ENCODE data around the gene KIAA2012.

The KIAA2012 gene

GRCh38 chr2:202071107-202071506 is 1.9 kb upstream of the KIAA2012 start:
- intact Hi-C loops (cut with DNase I) = no loop called here
- no peak for DNase-seq

DNA sequence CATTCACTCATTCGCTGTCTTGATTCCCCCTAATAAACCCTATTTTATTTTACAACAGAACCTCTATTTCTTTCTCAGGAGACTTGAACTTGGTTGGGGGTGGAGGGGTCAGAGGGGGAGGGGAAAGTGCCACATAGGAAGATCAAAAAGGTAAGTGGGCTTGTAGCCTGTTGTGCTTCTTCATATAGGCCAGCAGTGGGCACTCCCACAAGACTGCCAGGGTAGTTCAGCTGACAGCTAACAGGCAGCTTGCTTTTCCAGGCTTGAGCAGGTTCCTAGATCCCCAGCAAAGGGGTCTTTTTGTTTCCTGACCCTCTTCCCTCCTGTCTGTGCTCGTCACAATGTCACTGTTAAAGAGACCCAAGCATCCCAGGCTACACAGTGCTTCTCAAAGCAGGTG is 829 bp upstream of the KIAA2012 start:
- intact Hi-C loops (cut with DNase I) = no loop called here
- DNase-seq = no peak

- no peak for DNase-seq
- intact Hi-C loops (cut with DNase I) = no loop called here
These were observed 1.3 kb downstream of the KIAA2012 start for GRCh38 chr2:202074324-202074723.

DNA sequence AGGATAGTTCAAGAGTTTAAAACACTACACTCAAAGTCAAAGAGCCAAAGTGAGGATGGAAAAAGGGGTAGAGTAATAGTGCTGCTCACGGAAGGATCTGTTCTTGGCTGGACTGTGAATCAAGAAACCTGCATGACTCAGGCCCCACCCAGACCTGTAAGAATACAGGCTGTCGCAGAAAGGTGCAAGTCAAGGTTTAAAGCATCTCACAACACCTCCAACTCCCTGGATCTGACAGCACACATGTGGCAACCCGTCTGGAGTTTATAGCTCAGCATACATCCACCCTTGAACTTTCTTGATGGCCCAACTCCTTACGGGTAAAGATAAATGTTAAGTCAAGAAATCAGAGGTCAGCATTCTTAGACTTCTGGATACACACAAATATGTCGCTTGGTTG is 6.3 kb downstream of the KIAA2012 start:
- DNase-seq = no peak
- intact Hi-C loops (cut with DNase I) = no loop called here

GRCh38 chr2:202084265-202084664 is 11.2 kb downstream of the KIAA2012 start:
- intact Hi-C loops (cut with DNase I) = no loop called here
- no peak for DNase-seq

- intact Hi-C loops (cut with DNase I) = no loop called here
These were observed 15.7 kb downstream of the KIAA2012 start for GRCh38 chr2:202088777-202089176.

DNA sequence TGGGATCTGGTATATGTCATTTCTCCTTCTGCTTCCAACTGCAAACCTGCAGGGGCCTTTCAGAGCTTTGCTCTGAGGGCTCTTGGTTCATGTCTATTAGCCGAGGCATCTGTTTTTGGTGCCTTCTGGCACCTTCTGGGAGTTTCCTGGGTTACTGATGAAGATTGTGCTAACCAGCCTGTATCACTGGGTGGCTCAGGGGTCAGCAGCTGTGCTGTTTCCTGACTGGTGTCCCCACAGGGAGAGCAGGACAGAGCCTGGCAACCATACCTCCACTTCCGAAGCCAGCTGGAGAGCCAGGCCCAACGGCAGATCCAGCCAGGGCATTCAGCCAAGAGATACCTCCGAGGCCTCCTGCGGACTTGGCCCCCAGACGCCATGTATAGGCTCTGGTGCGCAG is 17.5 kb downstream of the KIAA2012 start:
- intact Hi-C loops (cut with DNase I) = no loop called here
- no peak for DNase-seq

More at GRCh38 chr2:202088777-202089176, 15.7 kb downstream of the KIAA2012 start:
- no peak for DNase-seq

GRCh38 chr2:202091476-202091875 is 18.4 kb downstream of the KIAA2012 start:
- intact Hi-C loops (cut with DNase I) = no loop called here
- no peak for DNase-seq

GRCh38 chr2:202094426-202094986 is 21.5 kb downstream of the KIAA2012 start:
- intact Hi-C loops (cut with DNase I) = no loop called here

GRCh38 chr2:202095235-202095634 is 22.2 kb downstream of the KIAA2012 start:
- intact Hi-C loops (cut with DNase I) = no loop called here
- DNase-seq = no peak

More at GRCh38 chr2:202094426-202094986, 21.5 kb downstream of the KIAA2012 start:
- no peak for DNase-seq

DNA sequence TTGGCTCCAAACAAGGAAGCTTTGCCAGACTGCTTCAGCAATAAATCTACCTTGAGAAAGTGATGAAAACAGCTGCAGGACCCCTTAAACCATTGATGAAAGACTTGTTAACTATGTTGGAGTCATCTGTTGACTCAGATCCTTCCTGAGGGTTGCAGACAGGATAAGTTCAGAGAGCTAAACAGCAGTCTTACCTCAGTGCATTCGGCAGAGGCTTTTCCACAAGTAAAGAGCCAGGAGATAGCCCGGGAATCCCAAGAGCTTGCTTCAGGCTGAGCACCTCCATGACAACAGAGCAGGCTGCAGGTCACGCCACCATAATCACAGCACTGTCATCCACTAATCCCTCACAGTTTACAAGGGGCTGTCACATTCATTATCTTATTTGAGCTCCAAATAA is 23.7 kb downstream of the KIAA2012 start:
- intact Hi-C loops (cut with DNase I) = no loop called here
- DNase-seq = no peak

DNA sequence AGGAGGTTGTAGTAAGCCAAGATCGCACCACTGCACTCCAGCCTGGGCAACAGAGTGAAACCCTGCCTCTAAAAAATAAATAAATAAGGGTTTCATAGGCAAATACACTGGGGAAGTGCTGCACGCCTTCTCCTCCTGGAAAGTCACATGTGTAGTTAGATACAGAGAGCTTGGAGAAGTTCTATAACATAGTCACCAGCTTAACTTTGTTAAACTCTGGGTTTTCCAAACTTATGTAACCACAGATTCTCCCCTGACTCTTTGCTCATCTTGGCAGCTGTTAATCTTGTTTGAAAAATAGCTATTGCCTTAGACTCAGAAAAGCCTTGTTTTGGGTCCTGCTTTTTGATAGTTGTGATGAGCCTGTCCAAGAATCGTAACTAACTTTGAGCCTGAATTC is 25.2 kb downstream of the KIAA2012 start:
- intact Hi-C loops (cut with DNase I) = no loop called here
- DNase-seq = no peak

DNA sequence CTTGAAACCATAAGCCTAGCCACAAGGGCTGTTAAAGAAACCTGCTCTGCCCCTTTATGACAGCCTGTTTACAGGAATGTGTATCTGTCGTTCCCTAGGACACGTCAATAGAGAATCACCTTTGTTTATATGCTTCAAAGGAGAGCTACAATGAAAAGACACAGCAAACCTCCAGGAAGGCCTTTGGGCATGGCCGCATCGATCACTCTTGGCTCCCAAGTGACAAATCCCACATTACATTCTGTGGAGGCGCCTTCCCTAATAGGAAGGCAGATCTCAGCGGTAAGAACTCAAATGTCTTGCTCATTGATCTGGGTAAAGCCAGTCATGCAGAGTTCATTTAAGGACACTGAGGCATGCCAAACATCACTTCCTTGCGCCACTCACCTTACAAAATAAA is 26.5 kb downstream of the KIAA2012 start:
- intact Hi-C loops (cut with DNase I) = no loop called here
- no peak for DNase-seq

- intact Hi-C loops (cut with DNase I) = no loop called here
- no peak for DNase-seq
These were observed 27.1 kb downstream of the KIAA2012 start for GRCh38 chr2:202100176-202100575.

DNA sequence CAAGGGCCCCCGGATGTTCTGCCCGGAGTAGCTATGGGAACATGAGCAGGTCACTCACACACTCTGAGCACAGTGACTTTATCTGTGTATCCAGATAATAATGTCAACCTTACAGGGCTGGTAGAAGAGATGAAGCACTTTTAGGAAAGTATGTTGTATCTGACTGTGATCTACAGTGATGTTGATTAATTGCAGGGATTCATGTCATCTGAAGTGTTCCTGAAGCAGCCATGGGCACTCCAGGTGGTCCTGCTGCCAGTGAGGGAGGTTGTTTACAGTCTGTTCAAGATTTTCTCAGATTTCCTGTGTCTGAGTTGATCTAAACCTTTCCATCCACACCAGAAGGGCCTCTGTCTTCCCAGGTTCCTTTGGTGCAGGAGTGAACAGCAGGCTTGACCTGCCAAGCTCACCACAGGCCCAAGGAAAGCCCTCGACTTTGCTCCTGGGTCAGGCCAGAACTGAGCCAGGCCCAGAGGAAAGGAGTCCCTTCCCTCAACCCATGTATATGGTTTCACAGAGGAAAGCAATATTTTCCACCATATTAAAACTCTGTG is 28.0 kb downstream of the KIAA2012 start:
- intact Hi-C loops (cut with DNase I) = no loop called here
- DNase-seq = no peak

GRCh38 chr2:202102425-202103000 is 29.5 kb downstream of the KIAA2012 start:
- intact Hi-C loops (cut with DNase I) = no loop called here
- no peak for DNase-seq

GRCh38 chr2:202104286-202104870 is 31.3 kb downstream of the KIAA2012 start:
- no peak for DNase-seq

GRCh38 chr2:202105025-202105424 is 32.0 kb downstream of the KIAA2012 start:
- intact Hi-C loops (cut with DNase I) = no loop called here
- no peak for DNase-seq

More at GRCh38 chr2:202104286-202104870, 31.3 kb downstream of the KIAA2012 start:
- intact Hi-C loops (cut with DNase I) = no loop called here

- DNase-seq = no peak
- intact Hi-C loops (cut with DNase I) = no loop called here
These were observed 35.3 kb downstream of the KIAA2012 start for GRCh38 chr2:202108345-202108744.

DNA sequence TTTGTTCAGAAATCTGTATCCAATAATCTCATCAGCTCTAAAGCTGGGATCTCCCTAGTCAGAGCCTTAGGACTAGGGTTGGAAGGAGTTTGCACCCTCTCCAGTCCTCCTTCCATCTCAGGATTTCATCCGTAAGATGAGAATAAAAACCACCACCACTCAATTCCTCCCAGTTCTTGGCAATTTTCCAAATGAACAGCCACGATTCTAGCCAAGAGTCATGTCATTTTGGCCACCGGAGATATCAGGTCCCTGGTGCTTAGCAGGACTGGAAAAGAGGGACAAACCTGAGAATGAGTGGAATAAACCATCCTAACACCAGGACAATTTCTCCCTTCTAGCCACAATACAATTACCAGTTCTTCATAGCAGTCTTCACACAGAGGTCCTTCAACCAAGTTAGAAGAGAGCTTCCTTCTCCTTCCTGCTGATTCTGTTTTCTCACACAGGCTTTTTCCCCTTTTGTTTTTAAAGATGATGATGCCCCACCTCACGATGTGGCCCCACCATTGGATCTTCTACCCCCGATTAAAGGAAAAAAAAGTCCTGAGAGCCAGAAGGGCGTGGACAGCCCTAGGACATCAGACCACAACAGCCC is 36.2 kb downstream of the KIAA2012 start:
- intact Hi-C loops (cut with DNase I) = no loop called here
- DNase-seq = no peak

DNA sequence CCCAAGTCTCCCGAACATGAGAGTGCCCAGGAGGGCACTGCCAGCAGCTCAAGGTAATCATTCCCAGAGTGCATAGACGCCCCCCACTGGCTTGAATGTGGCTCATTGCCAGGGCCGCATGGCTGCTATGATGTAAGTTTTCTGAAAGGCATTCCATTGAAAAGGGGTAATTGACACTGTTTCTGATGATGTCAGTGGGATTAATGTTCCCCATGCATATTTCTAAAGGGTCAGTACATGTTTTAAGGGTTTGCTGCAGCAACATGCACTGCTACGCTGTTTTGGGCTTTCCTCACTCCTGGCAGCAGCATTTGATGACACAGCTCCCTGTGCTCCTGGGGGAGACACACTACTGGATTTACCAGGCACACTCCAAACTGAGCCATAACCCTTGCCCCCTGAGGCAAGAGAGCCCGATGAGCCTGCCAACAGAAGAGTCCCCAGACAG is 36.7 kb downstream of the KIAA2012 start:
- DNase-seq = no peak
- intact Hi-C loops (cut with DNase I) = no loop called here

DNA sequence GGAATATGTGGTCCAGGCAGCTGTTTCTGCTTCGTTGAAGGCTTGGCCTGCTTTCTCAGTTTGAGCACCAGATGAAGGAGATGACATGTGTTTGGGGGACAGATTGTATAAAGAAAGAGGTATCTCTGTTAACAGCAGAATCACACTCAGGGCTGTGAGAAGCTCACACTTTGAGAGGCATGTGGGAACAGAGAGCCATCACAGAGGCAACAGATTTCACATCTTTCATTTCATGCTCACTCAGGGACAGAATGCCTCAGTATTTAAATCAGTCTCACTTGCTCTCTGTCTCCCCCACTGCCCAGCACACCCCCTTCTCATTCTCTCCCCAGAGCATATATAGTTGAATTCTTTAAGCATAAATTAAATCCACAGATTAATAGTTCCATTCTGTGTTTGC is 37.4 kb downstream of the KIAA2012 start:
- intact Hi-C loops (cut with DNase I) = no loop called here
- peak in 1 of 10 donors; percentile 17 for DNase-seq
